ENCODE results near the gene SLC35D1.
"Not testable (repeated sequence)": the region's sequence is repeated elsewhere in the genome, so short reads cannot be mapped to it uniquely, and the experiment has no call there.

SLC35D1 gene

DNA sequence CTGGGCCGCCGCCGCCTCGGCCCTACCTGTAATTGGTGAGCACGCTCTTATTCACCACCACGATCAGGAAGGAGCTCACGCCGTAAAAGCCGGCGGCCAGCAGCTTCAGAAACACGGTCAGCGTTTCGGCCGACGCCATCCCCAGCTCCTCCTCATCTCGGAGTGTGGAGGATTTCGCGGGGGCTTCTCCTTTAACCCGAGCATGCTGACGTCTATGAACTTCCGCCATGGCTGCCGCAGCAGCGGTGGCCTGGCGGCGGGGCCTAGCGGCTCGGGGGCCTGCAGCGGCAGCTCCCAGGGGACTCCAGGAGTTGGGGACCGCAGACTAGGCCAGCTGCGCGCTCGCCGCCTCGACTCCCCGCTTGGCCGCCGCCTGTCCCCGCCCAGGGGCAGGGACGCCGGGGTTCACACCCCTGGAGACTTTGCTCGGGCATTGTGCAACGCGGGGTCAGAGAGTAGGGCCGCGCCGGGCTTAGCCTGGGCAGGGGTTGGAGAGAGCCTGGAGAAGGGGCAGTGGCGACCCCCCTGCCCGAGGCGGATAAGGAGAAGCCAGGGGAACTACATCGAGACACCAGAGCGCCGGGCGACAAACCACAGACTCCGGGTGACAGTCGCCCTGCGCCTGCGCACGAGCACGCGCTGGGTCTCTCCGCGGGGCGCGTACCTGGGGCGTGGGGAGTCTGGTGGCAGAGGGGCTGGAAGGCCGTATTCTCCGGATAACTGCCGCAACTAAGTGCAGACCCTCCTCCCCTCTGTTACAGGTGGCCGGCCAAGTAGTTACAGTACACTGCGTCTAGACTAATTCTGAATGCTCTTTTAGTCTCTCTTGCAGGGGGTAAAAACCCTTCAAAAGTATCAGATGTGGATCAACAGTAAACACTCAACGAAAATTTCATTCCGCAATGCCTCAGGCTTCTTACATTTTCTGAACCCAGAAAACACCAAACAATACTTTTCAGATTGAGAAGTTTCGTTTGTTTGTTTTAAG, at the start of gene SLC35D1:
TSS of gene SLC35D1 (minus strand) at position 364 of the 988 bp plus-strand sequence. CDS start at position 229, 135 bp downstream.
- peak; percentile 77 to 84 for DNase-seq

DNA sequence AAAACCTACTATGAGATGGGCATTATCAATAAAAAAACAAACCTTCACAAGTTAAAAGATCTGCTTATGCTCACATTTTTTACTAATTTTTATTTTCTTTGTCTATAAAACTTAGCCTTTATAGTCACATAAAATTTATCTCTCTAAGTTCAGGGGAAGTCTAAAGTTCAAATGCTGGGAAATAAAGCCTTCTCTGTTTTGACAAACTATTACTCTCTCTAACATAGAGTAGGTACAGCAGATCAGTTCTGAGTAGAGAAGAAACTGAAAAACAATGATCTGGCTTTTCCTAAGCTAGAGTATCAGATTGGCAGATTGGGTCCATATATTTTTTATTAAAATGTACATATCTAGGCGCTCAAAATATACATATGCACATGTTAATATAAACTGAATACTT, 49.6 kb upstream of the SLC35D1 start:
- no peak for DNase-seq

DNA sequence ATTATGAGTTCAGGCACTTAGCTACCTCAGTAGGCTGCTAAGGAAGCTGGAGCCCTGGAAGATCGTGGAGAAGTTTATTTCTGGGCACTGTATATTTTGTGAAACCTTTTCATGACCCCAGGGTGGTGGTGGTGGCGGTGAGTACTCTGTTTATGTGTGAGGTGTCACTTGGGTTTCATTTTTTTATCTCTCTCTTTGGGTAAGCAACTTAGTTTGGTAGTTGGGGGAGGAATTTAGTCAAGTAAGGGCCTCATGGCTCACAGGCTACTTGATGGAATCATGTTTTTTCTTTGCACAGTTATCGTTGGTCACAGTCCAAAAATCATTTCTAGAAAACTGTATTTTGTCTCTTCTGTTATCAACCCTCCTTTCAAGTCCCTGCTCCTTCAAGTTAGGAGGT, 46.9 kb upstream of the SLC35D1 start:
- DNase-seq, result no peak

DNA sequence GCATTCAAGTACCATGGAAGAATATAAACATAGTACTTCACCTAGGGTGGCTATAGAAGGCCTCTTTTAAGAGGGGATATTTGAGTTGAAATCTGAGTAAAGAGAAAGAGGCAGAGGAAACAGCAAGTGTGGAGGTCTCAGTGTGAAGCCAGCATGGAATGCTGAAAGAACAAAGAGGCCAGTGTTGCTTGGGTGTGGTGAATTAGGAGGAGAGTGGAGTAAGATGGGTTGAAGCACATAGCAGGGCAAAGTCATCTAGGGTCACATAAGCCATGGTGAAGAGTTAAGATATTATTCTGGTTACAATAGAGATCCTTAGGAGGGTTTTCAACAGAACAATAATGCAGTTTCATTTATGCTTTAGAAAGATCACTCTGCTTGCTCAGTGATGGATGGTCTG, 43.4 kb upstream of the SLC35D1 start:
- DNase-seq, result no peak

DNA sequence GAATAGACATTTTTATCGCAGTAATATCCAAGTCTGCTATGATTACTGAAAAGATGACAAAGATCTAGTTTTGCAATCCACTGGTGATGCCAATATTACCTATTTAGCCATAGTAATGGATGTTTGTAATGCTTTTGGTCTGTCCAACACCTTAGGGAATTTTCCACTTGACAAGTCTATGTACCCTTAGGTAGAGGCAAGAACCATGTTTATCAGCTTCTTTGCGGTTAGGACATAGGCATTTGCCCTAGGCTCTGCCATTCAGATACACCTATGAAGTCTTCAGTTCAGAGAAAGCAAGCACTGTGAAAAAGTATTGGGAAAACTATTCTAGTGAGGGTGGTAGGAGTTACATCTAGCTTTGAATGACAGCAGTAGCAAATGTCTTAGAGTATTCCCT, 40.2 kb upstream of the SLC35D1 start:
- no peak for DNase-seq

DNA sequence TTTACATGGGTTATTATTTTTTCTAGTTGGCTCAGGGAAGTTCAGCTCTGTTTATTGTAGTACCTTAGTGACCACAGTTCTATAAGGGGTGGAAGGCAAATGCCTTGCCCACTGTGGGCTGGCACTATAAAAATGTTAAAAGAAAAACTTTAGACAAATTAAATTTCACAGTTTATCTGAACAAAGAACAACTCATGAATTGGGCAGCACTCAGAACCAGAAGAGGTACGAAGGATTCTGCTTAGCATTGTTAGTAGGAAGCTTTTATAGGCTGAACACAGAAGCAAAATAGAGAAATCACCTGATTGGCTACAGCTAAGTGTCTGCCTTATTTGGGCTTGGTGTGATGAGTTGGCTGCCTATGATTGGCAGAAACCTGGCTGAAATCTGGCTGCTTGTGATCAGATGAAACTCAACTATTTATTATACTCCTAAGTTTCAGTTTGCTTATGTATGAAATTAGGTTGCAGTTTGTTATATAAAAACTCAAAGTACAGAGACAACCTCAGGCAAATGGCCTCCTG, 35.8 kb upstream of the SLC35D1 start:
- DNase-seq, result no peak

DNA sequence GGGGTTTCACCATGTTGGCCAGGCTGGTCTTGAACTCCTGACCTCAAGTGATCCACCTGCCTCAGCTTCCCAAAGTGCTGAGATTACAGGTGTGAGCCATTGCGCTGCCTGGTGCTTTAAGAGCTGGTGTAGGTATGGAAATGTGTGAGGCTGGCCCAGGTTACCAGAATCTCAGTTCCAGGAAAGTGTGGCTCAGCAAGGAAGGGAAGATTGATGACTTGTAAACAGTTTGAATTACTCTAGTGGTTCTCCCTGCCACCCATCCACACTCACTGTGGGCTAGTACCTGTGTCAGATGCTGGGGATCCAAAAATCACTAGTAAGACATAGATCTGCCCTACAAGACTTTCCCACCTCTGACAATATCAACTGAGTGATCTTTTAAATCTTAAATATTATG, 34.5 kb upstream of the SLC35D1 start:
- no peak for DNase-seq

DNA sequence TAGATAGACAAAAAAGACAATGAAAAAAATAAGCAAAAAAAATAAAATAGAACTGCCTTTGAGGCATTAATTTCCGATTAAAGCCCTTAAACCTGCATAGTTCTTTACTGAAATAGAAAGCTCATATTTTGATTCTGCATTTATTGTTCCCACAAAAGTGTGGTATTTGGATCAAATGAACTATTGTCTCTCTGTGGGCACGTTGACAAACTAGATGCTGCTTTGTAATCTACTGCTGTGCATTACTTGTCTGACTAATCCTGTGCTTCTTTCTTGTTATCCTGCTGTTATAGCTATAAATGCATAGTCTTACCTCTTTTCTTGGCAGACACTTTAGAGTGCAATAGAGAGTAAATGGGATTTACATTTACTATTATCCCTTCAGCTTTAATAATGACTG, 31.4 kb upstream of the SLC35D1 start:
- DNase-seq, result no peak

DNA sequence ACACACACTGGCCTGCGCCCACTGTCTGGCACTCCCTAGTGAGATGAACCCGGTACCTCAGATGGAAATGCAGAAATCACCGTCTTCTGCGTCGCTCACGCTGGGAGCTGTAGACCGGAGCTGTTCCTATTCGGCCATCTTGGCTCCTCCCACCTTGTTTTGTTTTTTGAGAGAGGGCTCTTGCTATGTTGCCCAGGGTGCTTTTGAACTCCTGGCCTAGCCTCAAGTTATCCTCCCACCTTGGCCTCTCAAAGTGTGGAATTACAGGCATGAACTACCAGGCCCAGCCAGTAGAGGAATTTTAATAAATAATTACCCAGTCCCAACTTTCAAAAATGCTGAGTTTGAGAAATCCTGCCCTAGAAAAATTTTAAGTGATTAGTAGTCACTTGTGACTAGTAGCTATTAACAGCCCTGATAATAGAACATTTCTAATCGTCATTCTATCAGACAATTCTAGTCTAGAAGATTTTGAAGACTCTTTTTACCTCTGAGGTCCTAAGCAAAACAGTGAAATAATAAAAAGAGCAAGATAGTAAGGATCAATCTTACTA, 30.9 kb upstream of the SLC35D1 start:
- no peak for DNase-seq

DNA sequence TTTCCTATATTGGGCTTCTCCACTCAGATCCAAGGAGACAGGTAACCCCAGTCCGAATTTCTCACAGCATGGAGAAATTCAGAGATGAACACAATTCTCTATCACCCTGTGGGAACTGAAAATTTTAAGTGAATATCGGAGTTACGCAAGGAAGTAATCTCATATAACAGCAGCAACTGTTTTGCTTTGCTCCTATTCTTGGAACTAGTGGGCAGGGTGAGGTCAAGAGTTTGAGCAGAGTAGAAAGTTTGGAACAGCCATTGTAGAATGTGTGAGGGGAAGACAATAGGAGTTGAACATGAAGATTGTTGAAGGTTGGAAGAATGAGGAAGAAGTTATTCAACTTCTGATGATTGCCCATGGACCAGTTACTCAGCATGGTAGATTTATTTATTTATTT, 24.3 kb upstream of the SLC35D1 start:
- no peak for DNase-seq

DNA sequence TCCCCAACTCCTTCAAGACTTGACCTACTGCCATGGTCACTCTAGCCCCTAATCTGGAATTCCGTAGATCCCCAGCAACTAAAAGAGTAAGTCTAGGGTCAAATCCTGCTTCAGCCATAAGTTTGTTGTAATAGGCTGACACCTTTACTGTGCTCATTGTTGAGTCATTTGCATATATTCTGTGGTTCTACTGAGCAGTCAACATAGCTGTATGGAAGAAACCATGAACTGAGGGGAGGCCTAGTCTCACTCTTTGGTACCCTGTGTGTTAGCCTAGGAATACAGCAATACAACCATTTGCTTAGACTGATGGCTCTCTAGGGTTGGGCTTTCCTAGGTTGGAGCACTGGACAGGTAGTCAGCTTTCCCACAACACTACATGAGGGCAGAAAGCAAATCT, 23.6 kb upstream of the SLC35D1 start:
- no peak for DNase-seq

DNA sequence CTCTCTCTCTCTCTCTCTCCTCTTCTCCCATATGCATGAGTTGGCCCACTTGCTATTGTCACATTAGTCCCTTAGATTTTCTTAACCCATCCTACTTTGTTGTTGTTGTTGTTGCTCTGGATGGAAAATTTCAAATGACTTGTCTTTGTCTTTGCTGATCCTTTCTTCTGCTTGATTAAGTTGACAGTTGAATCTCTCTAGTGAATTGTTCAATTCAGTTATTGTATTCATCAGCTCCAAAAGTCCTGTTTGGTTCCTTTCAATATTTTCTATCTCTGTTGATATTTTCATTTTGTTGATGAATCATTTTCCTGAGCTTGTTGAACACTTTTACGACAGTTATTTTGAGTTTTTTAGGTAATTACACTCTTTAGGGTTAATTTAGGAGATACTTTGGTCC, 18.8 kb upstream of the SLC35D1 start:
- DNase-seq, result no peak

DNA sequence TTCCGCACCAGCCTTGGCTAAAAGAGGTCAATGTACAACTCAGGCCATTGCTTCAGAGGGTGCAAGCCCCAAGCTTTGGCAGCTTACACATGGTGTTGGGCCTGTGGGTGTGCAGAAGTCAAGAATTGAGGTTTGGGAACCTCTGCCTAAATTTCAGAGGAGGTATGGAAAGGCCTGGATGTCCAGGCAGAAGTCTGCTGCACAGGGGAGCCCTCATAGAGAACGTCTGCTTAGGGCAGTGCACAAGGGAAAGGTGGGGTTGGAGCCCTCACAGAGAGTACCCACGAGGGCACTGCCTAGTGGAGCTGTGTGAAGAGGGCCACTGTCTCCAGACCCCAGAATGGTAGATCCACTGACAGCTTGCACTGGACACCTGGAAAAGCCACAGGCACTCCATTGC, 13.7 kb upstream of the SLC35D1 start:
- not testable (repeated sequence) for DNase-seq

DNA sequence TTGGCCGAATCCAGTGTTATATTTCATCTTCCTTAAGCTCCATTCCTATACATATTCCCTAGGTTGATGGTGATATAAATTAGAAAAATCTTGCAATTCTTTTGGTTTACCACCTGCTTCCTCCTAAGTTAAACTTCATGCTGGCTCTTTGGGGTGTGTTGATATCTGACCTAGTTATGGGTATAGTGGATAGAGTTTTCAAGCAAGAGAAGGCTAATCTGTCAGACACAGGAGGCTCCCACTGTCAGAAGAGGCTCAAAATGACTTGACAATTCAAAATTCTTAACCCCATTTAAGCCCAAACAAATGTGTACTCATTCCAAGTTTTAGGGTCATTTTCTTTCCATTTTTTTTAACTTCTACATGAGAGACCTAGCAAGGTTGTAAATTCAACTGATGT, 8.5 kb upstream of the SLC35D1 start:
- no peak for DNase-seq

DNA sequence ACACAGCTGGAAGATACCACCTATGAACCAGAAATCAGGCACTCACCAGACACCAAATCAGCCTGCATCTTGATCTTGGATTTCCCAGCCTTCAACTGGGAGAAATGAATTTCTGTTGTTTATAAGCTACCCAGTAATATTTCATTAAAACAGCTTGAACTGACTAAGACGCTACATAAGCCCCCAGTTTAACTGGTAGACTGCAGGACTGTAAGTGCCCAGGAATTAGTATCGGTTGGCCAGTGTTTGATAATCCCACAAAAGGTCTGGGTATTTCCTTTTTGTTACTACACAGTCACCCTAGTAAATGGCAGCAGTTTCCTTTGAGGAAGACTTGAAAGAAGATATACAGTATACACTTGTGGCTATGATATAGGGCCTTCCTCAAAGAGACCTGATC, 7.3 kb upstream of the SLC35D1 start:
- no peak for DNase-seq

DNA sequence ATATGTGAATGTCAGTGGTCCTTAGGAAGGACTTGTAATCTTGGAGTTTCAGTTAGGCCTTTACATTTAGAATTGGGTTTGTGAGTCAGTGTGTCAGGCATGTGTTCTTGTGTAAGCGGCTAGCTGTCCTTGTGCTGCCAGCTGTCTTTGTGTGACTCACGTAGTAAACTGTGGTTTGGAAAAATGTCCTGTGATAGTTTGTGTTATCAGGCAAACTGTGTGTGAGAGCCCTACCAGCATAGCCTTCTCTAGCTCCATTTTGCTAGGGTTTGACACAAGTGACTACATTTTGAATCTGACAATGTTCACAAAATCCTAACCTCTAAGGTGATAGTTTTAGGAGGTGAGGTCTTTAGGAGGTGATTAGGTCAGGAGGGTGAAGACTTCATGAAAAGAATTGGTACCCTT, 6.9 kb upstream of the SLC35D1 start:
- no peak for DNase-seq

DNA sequence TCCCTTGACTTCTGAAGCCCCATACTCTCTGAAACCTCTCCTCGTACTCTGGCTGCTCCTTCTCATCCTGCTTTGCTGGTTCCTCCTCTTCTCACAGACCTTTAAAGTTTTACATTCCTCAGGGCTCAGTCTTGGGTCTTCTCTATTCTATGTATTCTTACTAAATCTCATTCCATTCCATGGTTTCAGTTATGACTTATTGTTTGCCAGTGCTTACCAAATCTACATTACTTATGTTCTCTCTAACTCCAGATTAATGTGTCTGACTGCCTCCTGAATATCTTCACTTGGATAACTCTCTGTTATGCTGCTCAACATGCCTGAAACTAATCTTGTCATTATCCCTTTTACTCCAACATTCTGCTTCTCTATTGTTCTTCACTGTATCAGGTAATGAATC, 5.4 kb upstream of the SLC35D1 start:
- no peak for DNase-seq

DNA sequence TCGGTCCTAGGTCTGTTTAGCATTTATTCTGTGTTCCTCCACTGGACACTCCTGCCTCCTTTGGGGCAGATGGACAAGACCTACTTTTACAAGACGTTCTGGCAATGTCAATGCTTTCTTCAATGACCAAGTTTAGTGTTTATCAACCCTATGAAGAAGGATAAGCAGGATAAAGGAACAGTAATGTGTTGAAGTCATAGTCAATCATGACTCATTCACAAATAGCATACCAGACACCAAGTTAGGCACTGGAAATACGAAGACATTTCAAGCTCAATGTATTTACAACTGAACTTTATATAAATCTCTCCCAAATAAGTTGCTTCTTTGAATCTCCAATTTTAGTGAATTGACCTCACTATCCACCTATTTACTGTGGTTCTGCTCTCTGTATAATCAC, 4.8 kb upstream of the SLC35D1 start:
- DNase-seq, result no peak

DNA sequence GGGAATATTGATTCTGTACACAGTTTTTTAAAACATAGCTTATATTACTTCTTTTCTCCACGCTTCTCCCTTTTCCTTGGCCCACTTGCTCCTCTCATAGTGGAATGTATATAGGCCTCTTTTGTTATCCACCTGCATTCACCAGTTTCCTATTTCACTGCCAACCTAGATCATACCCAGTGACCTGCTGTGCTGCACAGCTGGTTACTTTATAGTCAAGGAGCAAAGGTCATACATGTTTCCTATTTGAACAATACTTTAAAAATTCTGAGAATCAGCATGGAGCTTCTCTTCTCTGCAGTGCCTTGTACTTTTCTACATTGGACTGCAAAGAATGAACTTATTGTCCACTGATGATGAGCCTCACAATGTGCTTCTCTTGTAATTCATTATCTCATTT, 4.3 kb upstream of the SLC35D1 start:
- no peak for DNase-seq

DNA sequence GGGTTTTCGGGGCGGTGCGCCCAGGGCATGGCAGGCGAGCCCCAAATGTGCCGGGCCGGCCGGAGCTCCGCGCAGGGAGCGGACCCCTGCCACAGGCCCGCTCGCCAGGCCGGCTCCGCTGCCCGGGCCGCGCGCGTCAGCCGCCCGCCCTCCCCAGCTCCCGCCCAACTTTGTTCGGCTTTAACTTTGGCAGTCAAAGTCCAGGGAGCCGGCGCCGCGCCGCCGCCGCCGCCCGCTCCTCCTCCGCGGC, 488 bp downstream of the SLC35D1 start:
- no peak for DNase-seq

DNA sequence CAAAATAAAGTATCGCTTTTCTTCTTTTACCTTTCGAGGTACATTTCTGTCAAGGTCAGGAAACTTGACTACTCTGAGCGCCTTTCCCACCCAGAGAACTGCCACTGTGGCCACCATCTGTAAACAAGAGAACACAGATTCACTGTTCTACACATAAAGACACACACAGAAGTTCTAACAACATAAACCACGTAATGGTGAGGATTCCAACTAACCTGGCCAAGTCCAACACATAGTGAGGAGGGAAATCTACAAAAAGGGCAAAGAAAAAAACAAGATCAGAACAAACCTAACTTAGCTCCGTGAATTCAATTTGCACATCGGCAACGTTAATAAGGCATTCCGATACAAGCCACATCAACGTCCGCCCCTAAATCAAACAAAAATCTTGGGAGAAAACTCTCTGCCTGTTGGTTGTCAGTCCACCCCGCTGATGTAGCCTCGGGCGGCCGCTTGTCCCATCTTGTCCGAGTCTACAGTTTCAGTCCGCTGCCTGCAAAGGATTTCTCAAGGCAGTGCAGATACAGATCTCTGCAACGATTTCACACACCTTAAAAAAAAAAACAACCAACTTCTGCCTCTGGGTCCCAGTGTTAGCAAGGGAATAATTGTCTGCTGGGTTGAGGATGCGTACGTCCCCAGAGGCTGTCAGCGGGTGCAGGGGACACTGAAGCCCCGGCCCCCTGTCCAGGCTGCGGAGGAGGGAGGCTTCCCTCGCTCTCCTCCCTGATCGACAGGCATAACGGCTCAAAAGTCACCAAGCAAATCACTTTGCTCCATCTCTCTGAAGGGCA, 1.0 kb downstream of the SLC35D1 start:
- DNase-seq, result peak; percentile 11 to 43

DNA sequence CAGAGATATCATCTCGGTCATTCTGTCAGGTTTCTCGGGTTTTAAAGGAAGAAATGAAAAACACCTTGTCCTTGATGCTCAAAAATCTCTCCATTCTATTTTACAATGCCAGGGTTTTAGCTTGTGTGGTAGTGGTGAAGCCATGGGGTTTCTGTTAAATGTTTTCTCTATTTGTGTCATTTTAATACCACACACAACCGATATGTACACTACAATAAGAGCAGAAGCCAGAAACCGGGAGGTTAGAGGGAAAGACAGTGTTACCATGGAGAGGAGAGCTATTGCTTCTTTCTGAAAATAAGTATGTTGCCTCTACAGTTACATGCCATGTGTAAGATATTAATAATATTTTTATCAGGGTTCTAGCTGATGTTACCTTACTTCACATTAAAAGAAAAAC, 2.8 kb downstream of the SLC35D1 start:
- no peak for DNase-seq

DNA sequence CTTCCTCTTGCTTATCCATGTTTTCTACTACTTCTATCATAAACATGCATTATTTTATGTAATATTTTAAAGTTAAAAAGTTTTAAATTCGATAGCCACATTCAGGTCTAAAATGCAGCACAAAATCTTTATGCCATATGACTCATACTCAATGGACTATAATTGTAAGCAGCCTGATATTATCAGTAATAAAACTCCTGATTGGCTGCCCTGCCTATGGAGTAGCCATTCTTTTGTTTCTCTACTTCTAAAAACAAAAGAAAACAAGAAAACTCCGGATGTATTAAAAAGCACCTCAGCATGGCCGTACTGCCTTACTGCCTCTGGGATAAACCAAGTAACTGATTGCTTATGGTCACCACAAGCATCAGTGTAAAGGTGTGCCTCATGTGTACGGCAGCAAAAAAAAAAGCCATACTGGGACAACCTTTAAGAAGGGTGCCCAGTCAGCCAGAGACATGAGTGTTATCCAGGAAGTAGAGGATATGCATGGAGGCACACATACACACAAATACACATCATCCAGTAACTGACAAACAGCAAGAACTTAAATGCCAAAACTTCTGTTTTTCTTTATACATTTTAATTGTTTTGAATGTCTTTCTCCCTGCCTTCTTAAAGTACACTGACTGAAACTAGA, 9.2 kb downstream of the SLC35D1 start:
- no peak for DNase-seq
